HT-29 (cell line): Measurements from ENCODE around the gene IGSF11. TPM values are rescaled to one million over a fixed set of nuclear protein-coding genes. Genes with fewer than 3 reads are reported as not detected.
A peak's percentile ranks its signal among the peaks of the same experiment; 100 is the strongest.
"Not testable (repeated sequence)": the region's sequence is repeated elsewhere in the genome, so short reads cannot be mapped to it uniquely, and the experiment has no call there.

Source experiments
- DNase-seq: peaks from one replicate; pipeline ENCODE4 v3.0.0-alpha.2; 2015; ENCODE audit warnings: low spot score
- total RNA-seq: library from RNA; depleted of rRNA; stranded (reverse); fragments of >200 nt; shearing (Covaris generic); gene quantifications from 2 replicates; pipeline ENCODE4 v1.2.3, GENCODE V29; 2014; rRNA removed

IGSF11 gene
- total RNA-seq, 1 experiment from 2014 or later: not detected

- peak; percentile 85 for DNase-seq
These were observed 149.9 kb downstream of the IGSF11 start for GRCh38 chr3:118884748-118885206.

GRCh38 chr3:118882353-118882947 is 152.2 kb downstream of the IGSF11 start:
- peak; percentile 85 for DNase-seq

GRCh38 chr3:118868051-118868450 is 166.6 kb downstream of the IGSF11 start:
- DNase-seq: no peak

GRCh38 chr3:118863731-118864322 is 170.8 kb downstream of the IGSF11 start:
- DNase-seq: peak; percentile 36

GRCh38 chr3:118859950-118860349 is 174.7 kb downstream of the IGSF11 start:
- no peak for DNase-seq

GRCh38 chr3:118851466-118852193 is 183.0 kb downstream of the IGSF11 start:
- DNase-seq: not testable (repeated sequence)

GRCh38 chr3:118850687-118851086 is 184.0 kb downstream of the IGSF11 start:
- no peak for DNase-seq

Other genes with a start within 250 kb of the IGSF11 start
- not detected in 2 replicates for gene TEX55, start 111.3 kb upstream of the IGSF11 start, total RNA-seq
- not detected in 2 replicates for gene UPK1B, start 138.8 kb upstream of the IGSF11 start, total RNA-seq
- 8.1 and 8.5 TPM in 2 replicates for gene B4GALT4, start 206.0 kb upstream of the IGSF11 start, total RNA-seq